Activated B cell treated with CpG ODN at 0.5 μM for 24 hours (primary cell): Measurements from ENCODE around the gene FLNC. TPM values are rescaled to one million over a fixed set of nuclear protein-coding genes. Genes with fewer than 3 reads are reported as not detected.

ENCODE experiments used
- ATAC-seq: fragments of 200-7000 bp; cut with Tn5 transposase; one replicate; pipeline ENCODE4 v1.10.0; 2021; ENCODE audit warnings: low read depth, mild to moderate bottlenecking, moderate library complexity
- CTCF ChIA-PET: fragments of 350-600 bp; sonication (Branson Sonifier 250); formaldehyde crosslinking; loops from one replicate; lab custom pipeline; 2021; ENCODE audit warnings: antibody characterized with exemption; lab: Charles Lee
- POLR2A ChIA-PET: fragments of 350-600 bp; sonication (Branson Sonifier 250); formaldehyde crosslinking; loops from one replicate; lab custom pipeline; 2021; ENCODE audit warnings: antibody characterized with exemption; lab: Charles Lee
- DNase-seq: peaks from one replicate; pipeline ENCODE4 v3.0.0; 2022
- H3K27ac Mint-ChIP-seq: one replicate; pipeline ENCODE4 v1.8.0; 2020; ENCODE audit warnings: mixed read lengths
- H3K27me3 Mint-ChIP-seq: one replicate; pipeline ENCODE4 v1.8.0; 2021; ENCODE audit warnings: mixed read lengths
- H3K36me3 Mint-ChIP-seq: one replicate; pipeline ENCODE4 v1.8.0; 2021; ENCODE audit warnings: low read depth, mixed read lengths
- H3K4me1 Mint-ChIP-seq: one replicate; pipeline ENCODE4 v1.8.0; 2021; ENCODE audit warnings: mixed read lengths
- H3K4me3 Mint-ChIP-seq: one replicate; pipeline ENCODE4 v1.8.0; 2020; ENCODE audit warnings: mild to moderate bottlenecking, mixed read lengths
- H3K9me3 Mint-ChIP-seq: one replicate; pipeline ENCODE4 v1.8.0; 2020; ENCODE audit warnings: mixed read lengths
- intact Hi-C: fragments of 100-400 bp; cut with micrococcal nuclease; formaldehyde crosslinking; loops from one replicate; pipeline ENCODE4 v1.15.1; 2024
- total RNA-seq: library from RNA; stranded (reverse); gene quantifications from 2 replicates; pipeline ENCODE4 v1.2.3, GENCODE V29; 2022
- TF ChIP-seq, protein P1 (sequence below): fragments of 200-600 bp; IDR thresholded peaks from one replicate; pipeline ENCODE4 v1.8.0; 2022; ENCODE audit warnings: antibody characterized with exemption, mild to moderate bottlenecking

The FLNC gene
- total RNA-seq, 1 donor from 2014 or later, result not detected

DNA sequence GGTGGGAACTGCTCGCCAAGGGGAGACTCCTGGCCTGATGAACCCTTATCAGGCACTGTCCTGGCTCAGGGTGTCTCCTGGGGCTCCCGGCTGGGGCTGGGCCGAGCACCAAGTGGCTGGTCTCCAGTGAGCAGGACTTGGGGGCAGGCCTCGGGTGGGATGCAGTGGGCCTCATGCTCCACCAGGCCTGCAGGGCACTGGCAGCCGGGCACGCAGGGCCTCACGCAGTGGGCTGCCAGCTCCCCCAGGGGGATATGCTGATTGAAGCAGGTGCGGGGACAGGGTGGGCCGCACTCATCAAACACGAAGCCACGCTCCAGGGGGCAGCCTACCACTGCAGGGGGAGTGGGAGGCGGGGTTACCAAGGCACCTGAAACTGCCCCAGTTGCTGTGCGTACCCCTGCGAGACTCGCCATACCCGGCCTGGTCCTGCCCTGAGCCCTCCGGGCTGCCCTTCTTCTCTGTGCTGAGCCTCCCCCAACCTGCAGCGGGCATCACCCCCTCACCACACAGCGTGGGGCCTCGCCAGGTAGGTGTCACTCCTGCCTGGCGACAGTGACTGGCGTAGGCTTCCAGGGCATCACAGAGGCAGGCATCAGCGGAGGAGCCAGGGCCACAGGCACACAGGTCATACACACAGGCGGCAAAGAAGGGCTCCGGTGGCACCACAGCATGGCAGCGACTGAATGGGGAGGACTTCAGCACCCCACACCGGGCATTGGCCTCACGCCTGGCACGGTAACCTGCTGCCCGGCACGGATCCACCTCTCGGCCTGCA, 47.0 kb downstream of the FLNC start:
- Mint-ChIP-seq H3K36me3 (no peaks in the 10 kb centered on the region), H3K9me3 (no peaks in the 10 kb centered on the region), H3K4me3 (no peak overlapping the region), H3K27me3 (no peaks in the 10 kb centered on the region), H3K4me1 (no peaks in the 10 kb centered on the region), H3K27ac (no peak overlapping the region)
- POLR2A ChIA-PET, result no interaction called here
- DNase-seq (no peak), ATAC-seq (no peak)
- CTCF ChIA-PET, result no interaction called here
- intact Hi-C loops, result no loop called here
- TF ChIP-seq, protein P1, sequence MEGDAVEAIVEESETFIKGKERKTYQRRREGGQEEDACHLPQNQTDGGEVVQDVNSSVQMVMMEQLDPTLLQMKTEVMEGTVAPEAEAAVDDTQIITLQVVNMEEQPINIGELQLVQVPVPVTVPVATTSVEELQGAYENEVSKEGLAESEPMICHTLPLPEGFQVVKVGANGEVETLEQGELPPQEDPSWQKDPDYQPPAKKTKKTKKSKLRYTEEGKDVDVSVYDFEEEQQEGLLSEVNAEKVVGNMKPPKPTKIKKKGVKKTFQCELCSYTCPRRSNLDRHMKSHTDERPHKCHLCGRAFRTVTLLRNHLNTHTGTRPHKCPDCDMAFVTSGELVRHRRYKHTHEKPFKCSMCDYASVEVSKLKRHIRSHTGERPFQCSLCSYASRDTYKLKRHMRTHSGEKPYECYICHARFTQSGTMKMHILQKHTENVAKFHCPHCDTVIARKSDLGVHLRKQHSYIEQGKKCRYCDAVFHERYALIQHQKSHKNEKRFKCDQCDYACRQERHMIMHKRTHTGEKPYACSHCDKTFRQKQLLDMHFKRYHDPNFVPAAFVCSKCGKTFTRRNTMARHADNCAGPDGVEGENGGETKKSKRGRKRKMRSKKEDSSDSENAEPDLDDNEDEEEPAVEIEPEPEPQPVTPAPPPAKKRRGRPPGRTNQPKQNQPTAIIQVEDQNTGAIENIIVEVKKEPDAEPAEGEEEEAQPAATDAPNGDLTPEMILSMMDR, result no peak

DNA sequence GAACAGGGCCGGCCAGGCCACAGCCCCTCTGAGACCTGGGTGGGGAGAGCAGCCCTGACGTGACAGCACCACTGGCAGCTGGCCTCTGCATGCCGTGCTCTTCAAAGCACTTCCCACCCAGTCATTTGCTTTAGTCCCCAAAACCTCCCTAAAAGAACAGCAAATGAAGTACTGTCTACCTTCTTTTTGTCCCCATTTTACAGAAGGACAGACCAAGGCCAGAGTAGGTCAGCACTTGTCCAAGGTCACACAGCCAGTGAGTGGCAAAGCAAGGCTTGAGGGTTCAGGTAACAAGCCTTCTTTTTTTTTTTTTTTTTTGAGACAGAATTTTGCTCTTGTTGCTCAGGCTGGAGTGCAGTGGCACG, 47.5 kb downstream of the FLNC start:
- intact Hi-C loops, result no loop called here
- ChIA-PET CTCF (no interaction called here), POLR2A (no interaction called here)
- no peak overlapping the region for H3K4me3 Mint-ChIP-seq
- H3K36me3 Mint-ChIP-seq, result no peaks in the 10 kb centered on the region
- ATAC-seq, result no peak
- H3K27me3 Mint-ChIP-seq, result no peaks in the 10 kb centered on the region
- no peak overlapping the region for H3K27ac Mint-ChIP-seq
- H3K9me3 Mint-ChIP-seq, result no peaks in the 10 kb centered on the region
- H3K4me1 Mint-ChIP-seq, result no peaks in the 10 kb centered on the region
- TF ChIP-seq, protein P1, result no peak
- no peak for DNase-seq

GRCh38 chr7:128878226-128879105, 48.3 kb downstream of the FLNC start:
- H3K27me3 Mint-ChIP-seq, result no peaks in the 10 kb centered on the region
- no peak overlapping the region for H3K27ac Mint-ChIP-seq
- ChIA-PET POLR2A (no interaction called here), CTCF (no interaction called here)
- H3K36me3 Mint-ChIP-seq, result no peaks in the 10 kb centered on the region
- no peak for ATAC-seq
- no peak for DNase-seq
- H3K4me1 Mint-ChIP-seq, result peaks cover under 1% of the 10 kb centered on the region
- no peak overlapping the region for H3K4me3 Mint-ChIP-seq
- H3K9me3 Mint-ChIP-seq, result no peaks in the 10 kb centered on the region
- TF ChIP-seq, protein P1, result no peak
- intact Hi-C loops, result no loop called here

DNA sequence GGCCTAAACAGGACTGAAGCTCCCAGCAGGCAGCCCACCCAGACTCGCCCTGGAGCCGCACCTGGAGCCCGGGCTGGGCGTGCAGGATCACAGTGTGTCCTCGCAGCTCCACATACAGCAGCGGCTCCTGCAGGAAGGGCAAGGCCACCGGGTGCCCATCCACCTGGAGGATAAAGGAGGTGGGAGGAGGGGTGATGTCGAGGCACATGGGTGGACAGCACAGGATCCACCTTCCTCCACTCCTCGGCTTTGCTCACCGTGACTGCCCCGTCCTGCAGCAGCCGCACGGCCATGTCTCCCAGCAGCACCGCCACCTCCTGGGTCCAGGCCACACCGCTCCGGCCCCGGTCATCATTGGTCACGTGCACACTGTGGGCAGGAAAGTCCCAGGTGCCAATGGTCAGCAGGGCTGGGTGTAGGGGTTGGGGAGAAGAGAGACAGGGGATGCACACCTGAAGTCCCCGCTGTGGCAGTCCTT, 49.3 kb downstream of the FLNC start:
- no peak for ATAC-seq
- POLR2A ChIA-PET, result no interaction called here
- no peak for DNase-seq

More for the DNA sequence above, 49.3 kb downstream of the FLNC start:
- Mint-ChIP-seq H3K9me3 (no peaks in the 10 kb centered on the region), H3K4me1 (peaks cover 3% of the 10 kb centered on the region), H3K27me3 (no peaks in the 10 kb centered on the region), H3K36me3 (no peaks in the 10 kb centered on the region), H3K27ac (no peak overlapping the region), H3K4me3 (no peak overlapping the region)
- TF ChIP-seq, protein P1, result no peak
- intact Hi-C loops, result no loop called here
- CTCF ChIA-PET, result no interaction called here
